Mononuclear cell (primary cell): ENCODE data around the gene NFATC2. TPM values are rescaled to one million over a fixed set of nuclear protein-coding genes. Genes with fewer than 3 reads are reported as not detected.

Experiments
- H3K27me3 ChIP-seq: 2 replicates; pipeline ENCODE4 v1.6.0; 2011; ENCODE audit warnings: low read length, control low read depth; ENCODE audit not compliant: insufficient read depth
- H3K4me1 ChIP-seq: 2 replicates; pipeline ENCODE4 v1.5.1; 2011; ENCODE audit warnings: mild to moderate bottlenecking, low read length, control low read depth; ENCODE audit not compliant: insufficient read depth
- H3K4me3 ChIP-seq: 2 replicates; pipeline ENCODE4 v1.5.1; 2011; ENCODE audit warnings: mild to moderate bottlenecking, low read length, moderate library complexity
- H3K9me3 ChIP-seq: 2 replicates; pipeline ENCODE4 v1.5.1; 2011; ENCODE audit warnings: low read depth, mild to moderate bottlenecking, control low read depth, low read length
- total RNA-seq: library from RNA; depleted of rRNA; stranded (reverse); fragments of >200 nt; gene quantifications from one replicate; pipeline ENCODE4 v1.2.3, GENCODE V29; 2012

The NFATC2 gene
- total RNA-seq, 1 donor, result 12.2 TPM

GRCh38 chr20:51505566-51505965, 37.0 kb downstream of the NFATC2 start:
- Histone ChIP-seq H3K9me3 (no peaks in the 10 kb centered on the region), H3K4me1 (peaks cover 47% of the 10 kb centered on the region), H3K4me3 (no peak overlapping the region), H3K27me3 (no peaks in the 10 kb centered on the region)

GRCh38 chr20:51503376-51503775, 39.1 kb downstream of the NFATC2 start:
- H3K27me3 ChIP-seq, result no peaks in the 10 kb centered on the region
- H3K9me3 ChIP-seq, result no peaks in the 10 kb centered on the region
- no peak overlapping the region for H3K4me3 ChIP-seq
- H3K4me1 ChIP-seq, result peaks cover 67% of the 10 kb centered on the region

- H3K27me3 ChIP-seq, result no peaks in the 10 kb centered on the region
- H3K4me3 ChIP-seq, result no peak overlapping the region
- H3K4me1 ChIP-seq, result peaks cover 76% of the 10 kb centered on the region
- H3K9me3 ChIP-seq, result no peaks in the 10 kb centered on the region
Observed at GRCh38 chr20:51500936-51501335, 41.6 kb downstream of the NFATC2 start.

- Histone ChIP-seq H3K4me3 (no peak overlapping the region), H3K9me3 (no peaks in the 10 kb centered on the region), H3K4me1 (peaks cover 80% of the 10 kb centered on the region), H3K27me3 (no peaks in the 10 kb centered on the region)
Observed at GRCh38 chr20:51500311-51500710, 42.2 kb downstream of the NFATC2 start.

- H3K27me3 ChIP-seq, result no peaks in the 10 kb centered on the region
- H3K9me3 ChIP-seq, result no peaks in the 10 kb centered on the region
- H3K4me1 ChIP-seq, result peaks cover 84% of the 10 kb centered on the region
- no peak overlapping the region for H3K4me3 ChIP-seq
Observed at GRCh38 chr20:51498765-51499540, 43.6 kb downstream of the NFATC2 start.

GRCh38 chr20:51497542-51498467, 44.7 kb downstream of the NFATC2 start:
- no peaks in the 10 kb centered on the region for H3K27me3 ChIP-seq
- H3K4me1 ChIP-seq, result peaks cover 90% of the 10 kb centered on the region
- H3K4me3 ChIP-seq, result no peak overlapping the region
- no peaks in the 10 kb centered on the region for H3K9me3 ChIP-seq

GRCh38 chr20:51496964-51497363, 45.6 kb downstream of the NFATC2 start:
- no peak overlapping the region for H3K4me3 ChIP-seq
- peaks cover 96% of the 10 kb centered on the region for H3K4me1 ChIP-seq
- no peaks in the 10 kb centered on the region for H3K9me3 ChIP-seq
- no peaks in the 10 kb centered on the region for H3K27me3 ChIP-seq

- no peak overlapping the region for H3K4me3 ChIP-seq
- peaks cover 95% of the 10 kb centered on the region for H3K4me1 ChIP-seq
- no peaks in the 10 kb centered on the region for H3K27me3 ChIP-seq
- no peaks in the 10 kb centered on the region for H3K9me3 ChIP-seq
Observed at GRCh38 chr20:51495921-51496545, 46.5 kb downstream of the NFATC2 start.

- Histone ChIP-seq H3K27me3 (no peaks in the 10 kb centered on the region), H3K4me3 (no peak overlapping the region), H3K4me1 (peaks cover 95% of the 10 kb centered on the region), H3K9me3 (no peaks in the 10 kb centered on the region)
Observed at GRCh38 chr20:51495291-51495690, 47.2 kb downstream of the NFATC2 start.

GRCh38 chr20:51494241-51495110, 48.0 kb downstream of the NFATC2 start:
- Histone ChIP-seq H3K9me3 (no peaks in the 10 kb centered on the region), H3K27me3 (no peaks in the 10 kb centered on the region), H3K4me3 (no peak overlapping the region), H3K4me1 (peaks cover 87% of the 10 kb centered on the region)

- no peaks in the 10 kb centered on the region for H3K27me3 ChIP-seq
- H3K4me3 ChIP-seq, result no peak overlapping the region
- no peaks in the 10 kb centered on the region for H3K9me3 ChIP-seq
- H3K4me1 ChIP-seq, result peaks cover 75% of the 10 kb centered on the region
Observed at GRCh38 chr20:51493346-51493791, 49.1 kb downstream of the NFATC2 start.

- no peaks in the 10 kb centered on the region for H3K27me3 ChIP-seq
- H3K4me1 ChIP-seq, result peaks cover 66% of the 10 kb centered on the region
- no peak overlapping the region for H3K4me3 ChIP-seq
- H3K9me3 ChIP-seq, result no peaks in the 10 kb centered on the region
Observed at GRCh38 chr20:51492167-51493092, 50.1 kb downstream of the NFATC2 start.

GRCh38 chr20:51491393-51491792, 51.1 kb downstream of the NFATC2 start:
- Histone ChIP-seq H3K4me3 (no peak overlapping the region), H3K9me3 (no peaks in the 10 kb centered on the region), H3K27me3 (no peaks in the 10 kb centered on the region), H3K4me1 (peaks cover 56% of the 10 kb centered on the region)
